ENCODE data around the gene PRKCZ.
"Not testable (repeated sequence)": the region's sequence is repeated elsewhere in the genome, so short reads cannot be mapped to it uniquely, and the experiment has no call there.

PRKCZ gene

DNA sequence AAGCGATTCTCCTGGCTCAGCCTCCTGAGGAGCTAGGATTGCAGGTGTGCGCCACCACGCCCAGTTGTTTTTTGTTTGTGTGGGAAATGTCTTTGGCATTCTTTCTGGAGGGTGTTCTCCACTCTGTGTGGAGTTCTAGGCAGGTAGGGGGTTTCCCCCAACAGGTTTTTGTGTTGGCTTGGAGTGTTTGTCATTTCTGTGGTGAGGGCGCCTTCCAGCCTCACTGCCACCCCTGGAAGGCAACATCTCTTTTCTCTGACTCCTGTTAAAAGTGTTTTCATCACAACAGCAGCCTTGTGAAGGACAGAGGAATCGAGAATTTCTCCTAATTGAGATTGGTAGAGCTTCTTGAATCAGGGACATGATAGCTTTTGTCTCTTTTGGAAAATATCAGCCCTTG lies 69.7 kb downstream of the PRKCZ start:
- no peak for DNase-seq (ENCODE audit: low read depth)
- no peak overlapping the region for H3K4me3 ChIP-seq (ENCODE audit: low read depth, low read length)
- TF ChIP-seq, protein P1, sequence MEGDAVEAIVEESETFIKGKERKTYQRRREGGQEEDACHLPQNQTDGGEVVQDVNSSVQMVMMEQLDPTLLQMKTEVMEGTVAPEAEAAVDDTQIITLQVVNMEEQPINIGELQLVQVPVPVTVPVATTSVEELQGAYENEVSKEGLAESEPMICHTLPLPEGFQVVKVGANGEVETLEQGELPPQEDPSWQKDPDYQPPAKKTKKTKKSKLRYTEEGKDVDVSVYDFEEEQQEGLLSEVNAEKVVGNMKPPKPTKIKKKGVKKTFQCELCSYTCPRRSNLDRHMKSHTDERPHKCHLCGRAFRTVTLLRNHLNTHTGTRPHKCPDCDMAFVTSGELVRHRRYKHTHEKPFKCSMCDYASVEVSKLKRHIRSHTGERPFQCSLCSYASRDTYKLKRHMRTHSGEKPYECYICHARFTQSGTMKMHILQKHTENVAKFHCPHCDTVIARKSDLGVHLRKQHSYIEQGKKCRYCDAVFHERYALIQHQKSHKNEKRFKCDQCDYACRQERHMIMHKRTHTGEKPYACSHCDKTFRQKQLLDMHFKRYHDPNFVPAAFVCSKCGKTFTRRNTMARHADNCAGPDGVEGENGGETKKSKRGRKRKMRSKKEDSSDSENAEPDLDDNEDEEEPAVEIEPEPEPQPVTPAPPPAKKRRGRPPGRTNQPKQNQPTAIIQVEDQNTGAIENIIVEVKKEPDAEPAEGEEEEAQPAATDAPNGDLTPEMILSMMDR (IDR thresholded peaks at IDR 0.05; ENCODE audit: insufficient read depth, low read depth, low read length, missing control alignments), result no peak

DNA sequence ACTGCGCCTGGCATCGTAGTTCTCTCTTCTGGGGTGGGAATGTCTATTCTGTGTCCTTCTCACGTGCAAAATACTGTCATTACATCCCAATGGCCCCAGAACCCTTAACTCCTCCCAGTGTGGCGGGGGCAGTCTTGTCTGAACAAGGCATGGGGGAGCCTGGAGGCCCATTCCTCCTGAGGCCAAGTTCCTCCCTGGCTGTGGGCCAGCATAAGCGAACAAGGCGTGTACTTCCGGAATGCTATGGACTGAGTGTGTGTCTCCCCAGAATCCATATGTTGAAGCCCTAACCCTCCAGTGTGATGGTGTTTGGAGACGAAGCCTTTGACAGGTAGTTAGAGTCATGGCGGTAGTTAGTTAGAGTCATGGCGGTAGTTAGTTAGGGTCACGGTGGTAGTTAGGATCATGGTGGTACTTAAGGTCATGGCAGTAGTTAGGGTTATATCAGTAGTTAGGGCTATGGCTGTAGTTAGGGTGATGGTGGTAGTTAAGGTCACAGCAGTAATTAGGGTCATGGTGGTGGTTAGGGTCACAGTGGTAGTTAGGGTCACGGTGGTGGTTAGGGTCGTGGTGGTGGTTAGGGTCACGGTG lies 71.0 kb downstream of the PRKCZ start:
- no peak overlapping the region for H3K4me3 ChIP-seq (ENCODE audit: low read depth, low read length)
- no peak for DNase-seq (ENCODE audit: low read depth)
- TF ChIP-seq, protein P1 (IDR thresholded peaks at IDR 0.05; ENCODE audit: insufficient read depth, low read depth, low read length, missing control alignments), result no peak

DNA sequence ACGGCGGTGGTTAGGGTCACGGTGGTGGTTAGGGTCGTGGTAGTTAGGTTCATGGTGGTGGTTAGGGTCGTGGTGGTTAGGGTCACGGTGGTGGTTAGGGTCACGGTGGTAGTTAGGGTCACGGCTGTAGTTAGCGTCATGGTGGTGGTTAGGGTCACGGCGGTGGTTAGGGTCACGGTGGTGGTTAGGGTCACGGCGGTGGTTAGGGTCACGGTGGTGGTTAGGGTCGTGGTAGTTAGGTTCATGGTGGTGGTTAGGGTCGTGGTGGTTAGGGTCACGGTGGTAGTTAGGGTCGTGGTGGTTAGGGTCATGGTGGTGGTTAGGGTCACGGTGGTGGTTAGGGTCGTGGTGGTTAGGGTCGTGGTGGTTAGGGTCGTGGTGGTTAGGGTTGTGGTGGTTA lies 71.6 kb downstream of the PRKCZ start:
- H3K4me3 ChIP-seq (ENCODE audit: low read depth, low read length); DNase-seq (ENCODE audit: low read depth): not testable (repeated sequence)

DNA sequence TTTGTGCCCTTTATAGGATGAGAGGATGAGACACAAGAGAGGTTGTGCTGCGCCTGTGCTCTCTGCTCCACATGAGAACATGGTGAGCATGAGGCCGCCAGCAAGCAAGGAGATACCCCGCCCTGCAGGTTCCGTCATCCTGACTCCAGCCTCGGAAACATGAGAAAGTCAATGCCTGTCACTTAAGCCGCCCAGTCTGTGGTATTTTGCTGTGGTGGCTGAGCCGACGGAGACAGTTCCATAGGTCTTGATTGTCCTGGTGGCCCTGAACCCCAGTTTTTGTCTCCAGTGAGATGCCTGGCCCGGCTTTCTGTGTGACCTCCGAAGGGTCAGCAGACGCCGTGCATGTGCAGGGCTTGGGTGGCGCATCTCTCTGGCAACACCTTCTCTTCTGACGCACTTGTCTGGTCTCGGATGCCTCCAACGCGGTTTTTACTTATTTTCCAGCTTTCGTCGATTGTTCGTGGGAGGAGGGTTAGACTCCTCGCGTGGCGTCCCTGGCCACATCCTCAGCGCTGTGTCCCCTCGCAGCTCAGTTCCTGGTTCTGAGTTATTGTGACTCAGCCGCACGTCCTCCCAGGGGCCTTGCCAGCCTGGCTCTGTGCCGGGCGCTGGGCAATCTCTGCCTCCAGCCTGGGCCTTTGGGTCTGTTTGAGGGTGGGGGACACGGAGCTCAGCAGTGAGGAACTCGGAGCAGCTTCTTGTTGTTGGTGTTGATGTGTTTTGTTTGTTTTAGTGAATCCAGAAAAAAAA lies 74.4 kb downstream of the PRKCZ start:
- H3K4me3 ChIP-seq (ENCODE audit: low read depth, low read length), result no peak overlapping the region
- no peak for DNase-seq (ENCODE audit: low read depth)
- TF ChIP-seq, protein P1 (IDR thresholded peaks at IDR 0.05; ENCODE audit: insufficient read depth, low read depth, low read length, missing control alignments), result no peak

DNA sequence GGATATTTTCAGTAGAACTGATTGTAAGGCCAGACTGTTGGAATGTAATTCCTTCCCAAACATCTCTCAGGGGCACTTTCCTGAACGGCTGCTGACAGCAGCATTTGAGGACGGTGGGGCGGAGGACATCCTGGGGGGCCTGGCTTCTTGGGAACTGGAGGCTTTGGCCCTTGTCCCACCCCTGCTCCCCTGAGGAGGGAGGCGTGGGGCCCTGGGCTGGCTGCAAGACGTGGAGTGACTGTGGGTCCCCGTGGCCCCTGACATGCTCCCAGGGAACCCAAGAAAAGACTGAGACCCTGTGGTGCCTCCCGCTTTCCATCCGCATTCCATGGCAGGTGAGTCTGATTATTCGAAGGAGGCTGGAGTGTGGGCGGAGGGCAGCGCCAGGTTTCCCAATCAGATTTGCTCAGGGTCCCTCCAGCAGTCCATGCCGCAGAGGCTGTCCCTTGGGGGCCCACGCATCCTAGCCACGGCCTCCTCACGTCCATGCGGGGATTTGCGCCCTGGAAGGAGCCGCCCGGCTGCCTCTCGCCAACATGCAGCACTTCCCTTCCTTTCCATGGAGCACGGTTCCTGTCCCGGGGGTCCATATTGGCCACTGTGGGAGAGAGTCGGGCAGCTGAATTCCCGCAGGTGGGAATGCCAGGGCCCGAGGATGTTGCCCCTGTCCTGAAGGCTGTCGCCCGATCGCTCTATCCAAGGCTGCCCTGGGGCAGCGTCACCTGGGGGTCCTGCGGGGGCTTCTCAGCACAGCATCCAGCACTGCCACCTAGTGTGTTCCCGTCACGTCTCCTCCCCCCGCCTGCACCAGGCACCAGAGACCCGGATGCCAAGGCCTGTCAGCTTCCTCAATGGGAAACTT lies 75.4 kb downstream of the PRKCZ start:
- H3K4me3 ChIP-seq (ENCODE audit: low read depth, low read length), result no peak overlapping the region
- TF ChIP-seq, protein P1 (IDR thresholded peaks at IDR 0.05; ENCODE audit: insufficient read depth, low read depth, low read length, missing control alignments), result no peak
- no peak for DNase-seq (ENCODE audit: low read depth)

DNA sequence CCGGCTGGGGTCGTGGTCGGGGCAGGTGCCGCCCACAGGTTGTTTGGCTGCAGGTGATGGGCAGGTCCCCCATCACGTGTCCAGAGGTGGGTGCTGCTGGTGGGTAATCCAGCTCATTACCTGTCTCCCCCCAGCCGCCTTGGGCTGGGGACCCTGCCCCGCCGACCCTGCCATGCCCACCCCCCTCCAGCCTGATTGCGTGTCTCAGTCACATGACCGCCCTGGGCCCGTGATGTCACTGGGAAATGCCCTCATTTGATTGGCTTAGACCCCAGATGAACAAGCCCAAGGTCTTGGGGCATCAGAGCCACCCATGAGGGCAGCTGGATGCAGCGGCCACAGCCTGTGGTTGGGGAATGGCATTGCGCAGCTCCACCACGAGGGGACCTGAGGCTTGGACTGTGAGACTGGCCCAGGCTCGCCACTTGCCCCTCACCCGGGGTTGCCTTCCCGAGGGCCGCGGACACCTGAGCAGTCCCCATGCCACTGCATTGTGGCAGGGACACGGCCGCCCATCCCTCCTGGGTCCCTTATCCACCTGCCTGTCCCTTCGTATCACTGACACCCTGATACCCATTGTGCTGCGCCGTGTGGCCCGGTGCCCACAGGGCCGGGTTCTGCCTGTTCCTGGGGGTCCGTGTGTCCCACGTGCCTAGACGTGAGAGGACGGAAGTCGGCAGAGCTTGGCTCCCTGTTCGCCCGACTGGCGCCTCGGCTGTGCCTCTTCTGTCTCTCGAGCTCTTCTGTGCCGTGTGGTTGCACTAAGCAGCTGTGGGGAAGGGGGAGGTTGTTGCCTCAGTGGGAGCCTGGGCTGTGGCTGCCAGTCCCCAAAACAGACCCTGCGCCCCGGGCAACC lies 76.3 kb downstream of the PRKCZ start:
- no peak overlapping the region for H3K4me3 ChIP-seq (ENCODE audit: low read depth, low read length)
- TF ChIP-seq, protein P1 (IDR thresholded peaks at IDR 0.05; ENCODE audit: insufficient read depth, low read depth, low read length, missing control alignments), result no peak
- DNase-seq (ENCODE audit: low read depth), result no peak
